GM23248 (cell line): ENCODE results near the gene NUP93. TPM values are rescaled to one million over a fixed set of nuclear protein-coding genes. Genes with fewer than 3 reads are reported as not detected.

Experiments used
- DNase-seq: peaks from one replicate; pipeline ENCODE4 v3.0.0-alpha.2; 2015
- H2AFZ ChIP-seq: fragments of 200-600 bp; sonication (generic); 2 replicates; pipeline ENCODE4 v1.6.1; 2016; ENCODE audit warnings: antibody characterized with exemption
- H3F3A ChIP-seq: fragments of 200-600 bp; sonication (generic); 2 replicates; pipeline ENCODE4 v1.6.1; 2016; ENCODE audit warnings: mild to moderate bottlenecking, antibody characterized with exemption, mixed run types; ENCODE audit not compliant: insufficient read depth
- H3K27ac ChIP-seq: fragments of 200-600 bp; sonication (generic); 2 replicates; pipeline ENCODE4 v1.5.1; 2016; ENCODE audit warnings: mild to moderate bottlenecking
- H3K27me3 ChIP-seq: fragments of 200-600 bp; sonication (generic); replicated peaks from 2 replicates; pipeline ENCODE4 v1.6.1; 2016; ENCODE audit warnings: mild to moderate bottlenecking; ENCODE audit not compliant: insufficient read depth
- H3K36me3 ChIP-seq: fragments of 200-600 bp; sonication (generic); 2 replicates; pipeline ENCODE4 v1.6.1; 2016; ENCODE audit warnings: low read depth, mild to moderate bottlenecking
- H3K4me1 ChIP-seq: fragments of 200-600 bp; sonication (generic); 2 replicates; pipeline ENCODE4 v1.6.1; 2016; ENCODE audit warnings: mild to moderate bottlenecking; ENCODE audit not compliant: insufficient read depth
- H3K4me2 ChIP-seq: fragments of 200-600 bp; sonication (generic); one replicate; pipeline ENCODE4 v1.6.1; 2016; ENCODE audit warnings: mild to moderate bottlenecking; ENCODE audit not compliant: unreplicated experiment
- H3K4me3 ChIP-seq: fragments of 200-600 bp; sonication (generic); 2 replicates; pipeline ENCODE4 v1.5.1; 2016; ENCODE audit warnings: mild to moderate bottlenecking
- H3K79me2 ChIP-seq: fragments of 200-600 bp; sonication (generic); 2 replicates; pipeline ENCODE4 v1.6.1; 2016; ENCODE audit warnings: mild to moderate bottlenecking; ENCODE audit not compliant: insufficient read depth
- H3K9ac ChIP-seq: fragments of 200-600 bp; sonication (generic); 2 replicates; pipeline ENCODE4 v1.6.1; 2016; ENCODE audit warnings: mild to moderate bottlenecking
- H3K9me2 ChIP-seq: fragments of 200-600 bp; sonication (generic); 2 replicates; pipeline ENCODE4 v1.6.1; 2016; ENCODE audit warnings: mixed run types, mild to moderate bottlenecking, moderate library complexity; ENCODE audit not compliant: insufficient read depth
- H3K9me3 ChIP-seq: fragments of 200-600 bp; sonication (generic); one replicate; pipeline ENCODE4 v1.6.1; 2017; ENCODE audit warnings: low read depth
- H4K20me1 ChIP-seq: fragments of 200-600 bp; sonication (generic); 2 replicates; pipeline ENCODE4 v1.6.0; 2016; ENCODE audit not compliant: insufficient read depth
- EZH2 ChIP-seq: fragments of 200-600 bp; sonication (generic); IDR thresholded peaks from 2 replicates; pipeline ENCODE4 v1.6.1; 2018; ENCODE audit warnings: antibody characterized with exemption, mild to moderate bottlenecking; ENCODE audit not compliant: insufficient read depth, poor library complexity, severe bottlenecking
- EZH2phosphoT487 ChIP-seq: fragments of 200-600 bp; sonication (generic); IDR thresholded peaks from 2 replicates; pipeline ENCODE4 v1.6.1; 2018; ENCODE audit warnings: antibody characterized with exemption, moderate library complexity, mild to moderate bottlenecking, low read depth; ENCODE audit not compliant: insufficient read depth
- WGBS, 2 experiments: methylation state at CpG; one replicate each; pipeline ENCODE4 v1.1.6; 2015 to 2017; ENCODE audit warnings: low lambda C conversion rate in 2 of 2, low coverage in 1 of 2; ENCODE audit errors: missing lambda C conversion rate in 2 of 2; 5-methylcytosine and 5-hydroxymethylcytosine counted together
- in situ Hi-C: fragments of 300-500 bp; cut with MboI; formaldehyde crosslinking; loops from 2 replicates; pipeline ENCODE4 v1.15.0; 2020
- polyA plus RNA-seq: library from polyadenylated mRNA; unstranded; fragments of >200 nt; fragmentation: Nextera tagmentation; extraction: Ambion mirVana; gene quantifications from 2 replicates; pipeline ENCODE4 v1.2.1, GENCODE V29; 2016
- total RNA-seq: library from RNA; depleted of rRNA; stranded (reverse); fragments of >200 nt; shearing (Covaris generic); gene quantifications from 2 replicates; pipeline ENCODE4 v1.2.3, GENCODE V29; 2014

NUP93 gene
- total and polyA plus RNA-seq, 2 experiments from 2014 or later = 47.1 to 51.2 TPM

- H4K20me1 ChIP-seq = no peaks in the 10 kb centered on the region
- DNase-seq = no peak
- peaks cover 24% of the 10 kb centered on the region for H3K79me2 ChIP-seq
- H3K27ac ChIP-seq = no peak overlapping the region
- peaks cover 7% of the 10 kb centered on the region; the same call in 1 of the 2 replicates for H3K4me1 ChIP-seq
- TF ChIP-seq EZH2phosphoT487 = no peak
- TF ChIP-seq EZH2 = no peak
- in situ Hi-C loops = no loop called here
- no peak overlapping the region for H3K4me3 ChIP-seq
- no peaks in the 10 kb centered on the region for H3K9me3 ChIP-seq
- 0 out of 2 replicates have a peak, but pooled peaks cover 3% of the 10 kb centered on the region for H3K36me3 ChIP-seq
- H3K9me2 ChIP-seq = no peaks in the 10 kb centered on the region
- H3K9ac ChIP-seq = no peak overlapping the region
- no peak overlapping the region for H2AFZ ChIP-seq
- no peaks in the 10 kb centered on the region for H3K27me3 ChIP-seq
- H3K4me2 ChIP-seq = no peak overlapping the region
- WGBS, 2 experiments = 98 to 99% methylated on average over 6 of the region's 6 CpGs
- H3F3A ChIP-seq = no peaks in the 10 kb centered on the region
Observed at GRCh38 chr16:56785317-56785716, 55.4 kb downstream of the NUP93 start.

GRCh38 chr16:56787167-56787566 lies 57.2 kb downstream of the NUP93 start:
- H2AFZ ChIP-seq = no peak overlapping the region
- H3K9me2 ChIP-seq = no peaks in the 10 kb centered on the region
- H3K36me3 ChIP-seq = 0 out of 2 replicates have a peak, but pooled peaks cover 3% of the 10 kb centered on the region
- in situ Hi-C loops = no loop called here
- no peak overlapping the region for H3K4me2 ChIP-seq
- H3K27me3 ChIP-seq = no peaks in the 10 kb centered on the region
- peaks cover 24% of the 10 kb centered on the region for H3K79me2 ChIP-seq
- no peak for DNase-seq
- TF ChIP-seq EZH2phosphoT487 (no peak), EZH2 (no peak)
- no peaks in the 10 kb centered on the region for H4K20me1 ChIP-seq
- no peaks in the 10 kb centered on the region for H3F3A ChIP-seq
- H3K9me3 ChIP-seq = no peaks in the 10 kb centered on the region
- H3K4me3 ChIP-seq = no peak overlapping the region
- H3K9ac ChIP-seq = no peak overlapping the region
- H3K4me1 ChIP-seq = peaks cover 7% of the 10 kb centered on the region; the same call in 1 of the 2 replicates
- no peak overlapping the region for H3K27ac ChIP-seq
- 85 to 87% methylated on average over 6 of the region's 6 CpGs for WGBS, 2 experiments

GRCh38 chr16:56788435-56788834 lies 58.5 kb downstream of the NUP93 start:
- TF ChIP-seq EZH2 (no peak), EZH2phosphoT487 (no peak)
- in situ Hi-C loops = no loop called here
- Histone ChIP-seq H3K4me2 (no peak overlapping the region), H3K79me2 (peaks cover 19% of the 10 kb centered on the region), H4K20me1 (no peaks in the 10 kb centered on the region), H3K36me3 (0 out of 2 replicates have a peak, but pooled peaks cover 3% of the 10 kb centered on the region), H3K4me1 (peaks cover 2% of the 10 kb centered on the region; the same call in 1 of the 2 replicates), H3K9me2 (no peaks in the 10 kb centered on the region), H3K9ac (no peak overlapping the region), H3K27me3 (no peaks in the 10 kb centered on the region), H3K4me3 (no peak overlapping the region), H3K27ac (no peak overlapping the region), H3K9me3 (no peaks in the 10 kb centered on the region), H2AFZ (no peak overlapping the region), H3F3A (no peaks in the 10 kb centered on the region)
- 92 to 98% methylated on average over 4 of the region's 4 CpGs for WGBS, 2 experiments
- no peak for DNase-seq

GRCh38 chr16:56789360-56789759 lies 59.4 kb downstream of the NUP93 start:
- Histone ChIP-seq H3K4me2 (no peak overlapping the region), H3F3A (no peaks in the 10 kb centered on the region), H3K36me3 (0 out of 2 replicates have a peak, but pooled peaks cover 3% of the 10 kb centered on the region), H3K27ac (no peak overlapping the region), H3K27me3 (no peaks in the 10 kb centered on the region), H3K9me3 (no peaks in the 10 kb centered on the region), H3K9ac (no peak overlapping the region), H3K79me2 (peaks cover 17% of the 10 kb centered on the region), H3K4me3 (no peak overlapping the region), H3K4me1 (no peaks in the 10 kb centered on the region), H2AFZ (no peak overlapping the region), H4K20me1 (no peaks in the 10 kb centered on the region), H3K9me2 (no peaks in the 10 kb centered on the region)
- 93 to 96% methylated on average over 5 of the region's 5 CpGs for WGBS, 2 experiments
- in situ Hi-C loops = no loop called here
- TF ChIP-seq EZH2phosphoT487 (no peak), EZH2 (no peak)
- peak; percentile 60 for DNase-seq

GRCh38 chr16:56792967-56793366 lies 63.0 kb downstream of the NUP93 start:
- in situ Hi-C loops = no loop called here
- Histone ChIP-seq H4K20me1 (no peaks in the 10 kb centered on the region), H3K79me2 (peaks cover 9% of the 10 kb centered on the region), H3F3A (no peaks in the 10 kb centered on the region), H2AFZ (no peak overlapping the region), H3K36me3 (no peaks in the 10 kb centered on the region), H3K4me2 (no peak overlapping the region), H3K4me1 (no peaks in the 10 kb centered on the region), H3K4me3 (no peak overlapping the region), H3K27me3 (no peaks in the 10 kb centered on the region), H3K9ac (no peak overlapping the region), H3K9me2 (no peaks in the 10 kb centered on the region), H3K27ac (no peak overlapping the region), H3K9me3 (no peaks in the 10 kb centered on the region)
- TF ChIP-seq EZH2phosphoT487 = no peak
- TF ChIP-seq EZH2 = no peak
- no peak for DNase-seq
